HG02852 (cell line): ENCODE measurements around the gene OXCT2.
A peak's percentile ranks its signal among the peaks of the same experiment; 100 is the strongest.
"Not testable (repeated sequence)": the region's sequence is repeated elsewhere in the genome, so short reads cannot be mapped to it uniquely, and the experiment has no call there.

Experiments used
- ATAC-seq: cut with Tn5 transposase; IDR thresholded peaks from one replicate; pipeline ENCODE4 v1.9.1; 2021; ENCODE audit warnings: mild to moderate bottlenecking, moderate library complexity; ENCODE audit not compliant: unreplicated experiment

OXCT2 gene

GRCh38 chr1:39771022-39771532 lies at the start of gene OXCT2:
Gene OXCT2 (minus strand): TSS chr1:39771348. CDS start chr1:39771255, 93 bp downstream.
- not testable (repeated sequence) for ATAC-seq

GRCh38 chr1:39819091-39819812 lies 48.1 kb upstream of the OXCT2 start:
- no peak for ATAC-seq

- no peak for ATAC-seq
These were observed 47.3 kb upstream of the OXCT2 start for GRCh38 chr1:39818482-39818881.

GRCh38 chr1:39817091-39817932 lies 46.2 kb upstream of the OXCT2 start:
- peak; percentile 84 for ATAC-seq

GRCh38 chr1:39816415-39817090 lies 45.4 kb upstream of the OXCT2 start:
- ATAC-seq = peak; percentile 48

- no peak for ATAC-seq
These were observed 41.8 kb upstream of the OXCT2 start for GRCh38 chr1:39812913-39813312.

GRCh38 chr1:39808784-39809517 lies 37.8 kb upstream of the OXCT2 start:
- ATAC-seq = no peak

- no peak for ATAC-seq
These were observed 34.2 kb upstream of the OXCT2 start for GRCh38 chr1:39805385-39805784.

GRCh38 chr1:39802496-39803260 lies 31.5 kb upstream of the OXCT2 start:
- no peak for ATAC-seq

- no peak for ATAC-seq
These were observed 29.3 kb upstream of the OXCT2 start for GRCh38 chr1:39800471-39800835.

- ATAC-seq = peak; percentile 50
These were observed 28.8 kb upstream of the OXCT2 start for GRCh38 chr1:39799770-39800470.

GRCh38 chr1:39798859-39799769 lies 28.0 kb upstream of the OXCT2 start:
- ATAC-seq = peak; percentile 95

- ATAC-seq = no peak
These were observed 24.5 kb upstream of the OXCT2 start for GRCh38 chr1:39795651-39796050.

- no peak for ATAC-seq
These were observed 20.7 kb upstream of the OXCT2 start for GRCh38 chr1:39791838-39792237.

GRCh38 chr1:39789571-39790110 lies 18.5 kb upstream of the OXCT2 start:
- ATAC-seq = no peak

- peak; percentile 64 for ATAC-seq
These were observed 17.8 kb upstream of the OXCT2 start, which contains the start of gene BMP8B for GRCh38 chr1:39788758-39789570. Gene BMP8B (minus strand): TSS chr1:39788865. CDS start chr1:39788485, 380 bp downstream.

- ATAC-seq = peak; percentile 30
These were observed 17.2 kb upstream of the OXCT2 start for GRCh38 chr1:39788426-39788757.
